Thyroid gland (tissue), 4 donors: Measurements from ENCODE around the gene MCM10.

ENCODE experiments used
- CTCF ChIP-seq, 6 experiments: fragments of 200-600 bp in 3 of 6; fragments of 450-650 bp in 3 of 6; sonication (generic) in 3 of 6; IDR thresholded peaks; one replicate each; pipeline ENCODE4 v1.5.1; 2016 to 2019; ENCODE audit warnings: antibody characterized with exemption in 6 of 6, mild to moderate bottlenecking in 2 of 6, inconsistent platforms in 1 of 6, moderate library complexity in 1 of 6
- POLR2A ChIP-seq, 2 donors: fragments of 450-650 bp; IDR thresholded peaks; one replicate each; pipeline ENCODE4 v1.6.1; 2017; ENCODE audit warnings: antibody characterized with exemption in 2 of 2, mild to moderate bottlenecking in 2 of 2, moderate library complexity in 1 of 2

- TF ChIP-seq CTCF (IDR thresholded peaks at IDR 0.05) (no peak), POLR2A (IDR thresholded peaks at IDR 0.05) (no peak)
Observed at GRCh38 chr10:13187135-13187534, 25.8 kb downstream of the MCM10 start.
